ENCODE data around the gene EHD2.

- no peak for TF ChIP-seq ZNF274 (IDR thresholded peaks at IDR 0.05; ENCODE audit: low read depth, low read length)
- TF ChIP-seq YY1 (IDR thresholded peaks at IDR 0.05; ENCODE audit: insufficient read depth, insufficient read length) = no peak
- no peak for TF ChIP-seq SUZ12 (IDR thresholded peaks at IDR 0.05; ENCODE audit: extremely low read depth, insufficient read depth, insufficient read length)
These were observed 6.0 kb downstream of the EHD2 start for GRCh38 chr19:47719047-47719859.
